ENCODE data around the gene LIMS4.
"Not testable (repeated sequence)": the region's sequence is repeated elsewhere in the genome, so short reads cannot be mapped to it uniquely, and the experiment has no call there.

DNA sequence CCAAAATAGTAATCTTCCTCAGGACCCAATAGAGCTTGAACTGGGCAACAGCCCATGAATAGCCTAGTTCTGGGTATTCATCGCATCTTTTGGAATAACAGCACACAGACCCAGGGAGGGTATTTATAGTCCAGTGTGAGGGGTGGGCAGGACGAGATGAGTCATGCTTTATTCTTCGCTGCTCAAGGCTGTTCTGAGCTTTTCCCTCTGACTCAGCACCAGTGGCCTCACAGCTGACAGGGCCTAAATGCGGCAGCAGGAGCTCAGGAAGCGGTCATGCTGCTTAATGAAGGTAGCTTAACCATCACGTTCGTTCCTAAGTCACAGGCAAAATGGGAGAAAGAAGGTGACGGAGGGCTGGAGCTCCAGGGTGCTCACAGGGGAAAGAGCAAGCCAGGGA is 7.3 kb downstream of the LIMS4 start:
- TF ChIP-seq ZNF274 (IDR thresholded peaks at IDR 0.05; ENCODE audit: low read depth, low read length); SUZ12 (IDR thresholded peaks at IDR 0.05; ENCODE audit: extremely low read depth, insufficient read depth, insufficient read length): not testable (repeated sequence)
